NCI-H526 (cell line): ENCODE results near the gene OR5AL1.
"Not testable (repeated sequence)": the region's sequence is repeated elsewhere in the genome, so short reads cannot be mapped to it uniquely, and the experiment has no call there.

Source experiments
- DNase-seq, 2 experiments: peaks; one replicate each; lab custom pipeline; 2025; lab: John Stamatoyannopoulos, UW

Gene OR5AL1

DNA sequence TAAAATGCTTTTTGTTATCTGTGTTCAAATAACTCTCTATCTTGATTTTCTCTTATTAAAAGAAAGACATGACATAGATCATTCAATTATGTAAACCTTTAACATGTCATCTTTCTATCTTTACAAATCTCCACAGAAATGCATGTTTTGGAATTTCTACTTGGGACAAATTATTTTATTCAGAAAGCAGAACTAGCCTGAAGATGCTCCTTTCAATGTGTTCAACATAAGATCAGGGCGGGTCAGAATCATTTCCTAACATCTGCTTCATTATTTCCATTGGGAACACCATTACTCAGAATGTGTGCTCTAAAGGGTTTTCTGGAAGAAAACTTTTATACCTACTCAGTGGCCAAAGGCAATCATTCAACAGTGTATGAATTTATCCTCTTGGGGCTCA lies at the start of gene OR5AL1:
OR5AL1 (plus strand) TSS at position 301 of the 400 bp plus-strand sequence.
- no peak for DNase-seq

GRCh38 chr11:56375324-56375723 lies 37.2 kb upstream of the OR5AL1 start, which contains the start of gene OR8U1:
OR8U1 (plus strand) TSS chr11:56375624; CDS start chr11:56375624, 0 bp downstream.
- DNase-seq = no peak

GRCh38 chr11:56380120-56380519 lies 32.4 kb upstream of the OR5AL1 start:
- DNase-seq = no peak

DNA sequence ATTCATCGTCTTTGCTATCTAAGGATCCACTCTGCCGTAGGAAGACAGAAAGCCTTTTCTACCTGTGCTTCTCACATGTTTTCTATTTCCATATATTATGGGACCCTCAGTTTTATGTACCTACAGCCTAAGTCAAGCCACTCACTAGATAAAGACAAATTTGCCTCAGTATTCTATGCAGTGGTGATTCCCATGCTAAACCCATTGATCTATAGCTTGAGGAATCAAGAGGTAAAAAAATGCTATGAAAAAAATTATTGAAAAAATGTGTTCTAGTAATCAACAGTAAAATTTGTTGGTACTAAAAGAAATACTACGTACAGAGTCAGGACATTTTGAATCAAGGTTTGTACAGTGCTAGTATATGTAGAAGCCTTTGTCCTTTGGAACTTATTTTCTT lies 18.1 kb upstream of the OR5AL1 start:
- DNase-seq = no peak

GRCh38 chr11:56396047-56396446 lies 16.4 kb upstream of the OR5AL1 start:
- peak in 1 of 2 experiments; percentile 24 for DNase-seq

DNA sequence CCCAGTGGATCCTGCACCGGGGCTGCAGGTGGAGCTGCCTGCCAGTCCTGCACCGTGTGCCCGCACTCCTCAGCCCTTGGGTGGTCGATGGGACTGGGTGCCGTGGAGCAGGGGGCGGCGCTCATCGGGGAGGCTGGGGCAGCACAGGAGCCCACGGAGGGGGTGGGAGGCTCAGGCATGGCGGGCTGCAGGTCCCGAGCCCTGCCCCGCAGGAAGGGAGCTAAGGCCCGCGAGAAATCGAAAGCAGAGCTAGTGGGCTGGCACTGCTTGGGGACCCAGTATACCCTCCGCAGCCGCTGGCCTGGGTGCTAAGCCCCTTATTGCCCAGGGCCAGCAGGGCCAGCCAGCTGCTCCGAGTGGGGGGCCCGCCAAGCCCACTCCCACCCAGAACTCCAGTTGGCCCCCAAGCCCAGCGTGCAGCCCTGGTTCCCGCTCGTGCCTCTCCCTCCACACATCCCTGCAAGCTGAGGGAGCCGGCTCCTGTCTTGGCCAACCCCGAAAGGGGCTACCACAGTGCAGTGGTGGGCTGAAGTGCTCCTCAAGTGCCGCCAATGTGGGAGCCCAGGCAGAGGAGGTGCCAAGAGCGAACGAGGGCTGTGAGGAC lies 10.5 kb upstream of the OR5AL1 start:
- not testable (repeated sequence) for DNase-seq

DNA sequence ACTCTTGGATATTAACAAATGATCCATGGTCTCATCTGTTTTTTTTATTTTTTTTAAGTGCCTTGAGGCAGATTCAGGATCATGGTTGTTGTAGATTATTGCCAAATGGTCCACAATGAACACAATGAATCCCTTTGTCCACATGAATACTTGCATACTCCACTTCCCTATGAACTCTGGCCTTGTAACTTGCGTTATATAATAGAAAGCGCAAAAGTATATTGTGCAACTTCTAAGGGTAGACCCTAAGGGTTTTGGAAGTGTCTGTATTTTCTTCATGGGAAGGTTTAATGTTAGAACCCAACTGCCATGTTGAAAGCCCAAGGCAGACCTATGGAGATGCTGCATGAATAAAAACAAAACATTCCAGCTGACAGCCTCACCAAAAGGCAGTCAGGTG lies 8.1 kb upstream of the OR5AL1 start:
- no peak for DNase-seq

DNA sequence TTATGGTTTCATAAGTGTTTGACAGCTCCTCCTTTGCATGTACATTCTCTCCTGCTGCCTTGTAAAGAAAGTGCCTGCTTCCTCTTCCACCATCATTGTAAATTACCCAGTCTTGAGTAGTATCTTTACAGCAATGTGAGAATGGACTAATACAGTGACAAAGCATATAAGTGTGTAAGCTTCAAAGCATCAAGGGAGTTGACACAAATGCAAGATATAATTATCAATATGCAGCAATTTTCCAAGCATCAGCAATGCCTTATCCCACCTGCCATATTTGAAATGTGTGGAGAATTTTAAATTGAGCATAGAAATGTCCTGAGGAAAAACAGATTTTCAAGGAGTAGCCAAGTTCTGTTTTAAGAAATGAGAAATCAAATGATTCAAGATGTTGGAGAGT lies 1.7 kb upstream of the OR5AL1 start:
- DNase-seq = no peak

DNA sequence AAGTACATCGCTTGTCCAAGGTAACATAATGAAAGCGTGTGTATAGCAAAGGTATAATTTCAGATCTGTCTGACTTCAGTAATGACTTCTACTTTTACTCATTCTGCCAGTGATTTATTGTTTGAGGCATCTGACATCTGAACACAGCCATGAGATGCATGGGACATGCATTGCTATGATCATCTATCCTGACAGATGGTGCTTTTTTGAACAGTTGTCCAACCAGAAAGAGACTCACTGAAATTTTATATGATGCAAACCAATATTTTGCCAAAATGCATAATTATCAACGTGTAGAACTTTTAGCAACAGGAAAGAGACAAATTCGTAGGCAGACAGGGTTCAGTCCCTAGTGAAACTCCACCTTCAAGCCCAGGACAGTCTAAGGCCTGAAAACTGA lies 41.0 kb downstream of the OR5AL1 start:
- no peak for DNase-seq

DNA sequence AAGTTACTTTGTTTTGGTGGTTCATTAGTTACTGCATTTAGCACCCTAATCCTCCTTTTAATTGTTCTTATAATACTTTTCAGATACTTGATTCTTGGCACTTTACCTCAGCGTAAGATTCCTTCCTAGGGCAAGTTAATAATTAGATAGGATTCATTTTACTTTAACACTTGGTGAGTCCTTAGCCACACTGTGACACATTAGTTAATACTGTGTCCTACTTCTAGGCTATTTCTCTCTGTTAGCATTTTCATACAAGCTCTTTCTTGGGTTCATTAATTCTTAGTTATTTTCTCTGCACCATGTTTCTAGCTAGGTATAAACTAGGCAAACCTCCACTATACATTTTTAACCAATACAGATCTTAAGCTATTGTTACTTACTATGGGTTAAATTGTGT lies 44.6 kb downstream of the OR5AL1 start:
- no peak for DNase-seq
